Measurements from ENCODE around the gene MTHFD2L. TPM values are rescaled to one million over a fixed set of nuclear protein-coding genes. Genes with fewer than 3 reads are reported as not detected.
"Not testable (repeated sequence)": the region's sequence is repeated elsewhere in the genome, so short reads cannot be mapped to it uniquely, and the experiment has no call there.

Gene MTHFD2L
- total and polyA plus RNA-seq, 5 experiments from 2014 or later, result 5.2 to 14.8 (median 7.8) TPM

GRCh38 chr4:74118600-74119338, 39.1 kb upstream of the MTHFD2L start:
- H3K4me1 Mint-ChIP-seq, result peaks cover 0 to 2% (median 0%) of the 10 kb centered on the region in 4 donors
- POLR2A ChIA-PET, result no interaction called here
- DNase-seq (no peak), ATAC-seq (no peak)
- peaks cover 0 to 7% (median 4%) of the 10 kb centered on the region in 5 donors for H3K27me3 Mint-ChIP-seq
- H3K4me3 Mint-ChIP-seq, result no peak overlapping the region
- H3K36me3 Mint-ChIP-seq, result no peaks in the 10 kb centered on the region
- H3K9me3 Mint-ChIP-seq, result peaks cover 0 to 6% (median 0%) of the 10 kb centered on the region in 9 donors
- no peak overlapping the region for H3K27ac Mint-ChIP-seq

DNA sequence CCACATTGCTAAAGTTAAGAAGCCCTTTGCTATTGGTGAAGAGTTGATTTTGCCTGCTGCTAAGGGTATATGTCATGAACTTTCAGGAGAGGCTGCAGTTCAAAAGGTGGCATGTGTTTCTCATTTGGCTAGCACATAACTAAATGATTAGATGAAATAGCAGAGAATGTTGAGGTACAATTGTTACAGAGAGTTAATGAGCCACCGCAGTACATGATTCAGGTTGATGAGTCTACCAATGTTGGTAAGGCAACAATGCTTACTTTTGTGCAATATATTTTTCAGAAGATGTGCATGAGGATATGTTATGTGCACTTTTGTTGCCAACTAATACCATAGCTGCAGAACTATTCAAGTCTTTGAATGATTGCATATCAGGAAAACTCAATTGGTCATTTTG, 37.8 kb upstream of the MTHFD2L start:
- Mint-ChIP-seq H3K36me3 (no peaks in the 10 kb centered on the region), H3K27me3 (peaks cover 0 to 7% (median 2%) of the 10 kb centered on the region in 5 donors), H3K27ac (no peak overlapping the region), H3K9me3 (peaks cover 0 to 6% (median 0%) of the 10 kb centered on the region in 9 donors), H3K4me1 (peaks cover 0 to 2% (median 0%) of the 10 kb centered on the region in 4 donors), H3K4me3 (no peak overlapping the region)
- ATAC-seq (no peak), DNase-seq (no peak)
- POLR2A ChIA-PET, result no interaction called here

- H3K4me3 Mint-ChIP-seq, result no peak overlapping the region
- H3K27me3 Mint-ChIP-seq, result peaks cover 0 to 7% (median 0%) of the 10 kb centered on the region in 5 donors
- peaks cover 0 to 2% (median 0%) of the 10 kb centered on the region in 4 donors for H3K4me1 Mint-ChIP-seq
- POLR2A ChIA-PET, result no interaction called here
- peaks cover 0 to 6% (median 0%) of the 10 kb centered on the region in 9 donors for H3K9me3 Mint-ChIP-seq
- H3K27ac Mint-ChIP-seq, result peak overlapping the region in 1 of 10 donors; percentile 28
- no peaks in the 10 kb centered on the region for H3K36me3 Mint-ChIP-seq
- no peak for DNase-seq
- ATAC-seq, result no peak
Observed at GRCh38 chr4:74121643-74122579, 36.0 kb upstream of the MTHFD2L start.

DNA sequence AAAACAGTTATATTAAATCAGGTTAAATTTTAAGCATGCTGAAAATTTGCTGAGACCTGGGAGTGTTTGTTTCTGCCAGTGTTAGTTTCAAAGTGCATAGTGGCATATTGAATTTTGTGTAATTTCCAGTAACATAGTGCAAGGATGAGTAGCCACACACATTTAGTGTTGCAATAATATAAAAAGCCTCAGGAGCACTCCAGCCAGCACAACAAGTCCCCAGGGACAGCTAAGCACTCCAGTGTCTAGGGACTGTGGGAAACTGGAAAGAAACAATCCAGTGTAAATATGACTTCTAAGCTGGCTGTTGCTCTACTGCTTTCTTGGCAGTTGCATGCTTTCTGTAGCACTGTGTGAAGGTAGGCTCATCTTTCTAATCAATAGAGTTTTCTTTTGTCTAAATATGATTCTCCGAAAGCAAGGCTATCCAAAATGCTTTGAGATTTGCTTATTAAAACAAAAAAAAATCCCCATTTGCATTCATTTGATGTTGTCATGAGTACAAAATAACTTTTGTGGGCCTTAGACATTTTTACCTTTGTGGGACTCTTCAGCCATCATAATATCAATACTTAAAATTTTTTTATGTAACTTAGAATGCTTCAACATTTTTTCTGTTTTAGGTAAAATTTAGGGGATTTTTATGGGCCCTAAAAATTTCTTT, 34.7 kb upstream of the MTHFD2L start:
- Mint-ChIP-seq H3K4me3 (no peak overlapping the region), H3K4me1 (peaks cover 0 to 2% (median 0%) of the 10 kb centered on the region in 4 donors), H3K27me3 (peaks cover 0 to 7% (median 6%) of the 10 kb centered on the region in 5 donors), H3K36me3 (no peaks in the 10 kb centered on the region), H3K27ac (no peak overlapping the region), H3K9me3 (peaks cover 0 to 6% (median 0%) of the 10 kb centered on the region in 9 donors)
- POLR2A ChIA-PET, result no interaction called here
- DNase-seq, result no peak
- no peak for ATAC-seq

DNA sequence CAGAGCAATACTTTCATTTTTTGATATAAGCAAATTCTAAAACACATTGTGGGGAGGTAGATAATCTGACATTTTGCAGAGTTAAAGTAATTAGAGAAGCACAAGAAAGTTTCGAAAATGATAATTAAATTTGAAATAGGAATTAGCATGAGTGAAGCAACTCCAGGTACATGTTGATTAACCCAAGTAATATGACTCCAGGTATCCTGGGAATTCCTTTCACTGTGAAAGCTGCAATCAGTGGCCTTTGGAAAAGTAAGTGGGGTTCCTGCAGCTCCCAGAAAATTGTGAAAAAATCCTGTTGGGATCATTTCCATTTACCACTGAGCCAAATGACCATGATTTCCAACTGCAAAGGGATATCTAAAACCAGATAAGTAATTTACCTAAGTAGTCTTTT, 32.9 kb upstream of the MTHFD2L start:
- DNase-seq, result no peak

GRCh38 chr4:74127745-74128144, 30.2 kb upstream of the MTHFD2L start:
- POLR2A ChIA-PET, result no interaction called here
- H3K4me1 Mint-ChIP-seq, result no peaks in the 10 kb centered on the region
- H3K27ac Mint-ChIP-seq, result no peak overlapping the region
- ATAC-seq (no peak), DNase-seq (no peak)
- no peak overlapping the region for H3K4me3 Mint-ChIP-seq
- peaks cover 0 to 10% (median 2%) of the 10 kb centered on the region in 5 donors for H3K27me3 Mint-ChIP-seq
- peaks cover 0 to 6% (median 0%) of the 10 kb centered on the region in 9 donors for H3K9me3 Mint-ChIP-seq
- H3K36me3 Mint-ChIP-seq, result peaks cover 0 to 4% (median 0%) of the 10 kb centered on the region in 3 donors

More for the DNA sequence above, 32.9 kb upstream of the MTHFD2L start:
- H3K27ac Mint-ChIP-seq, result no peak overlapping the region
- no peaks in the 10 kb centered on the region for H3K4me1 Mint-ChIP-seq
- no peak overlapping the region for H3K4me3 Mint-ChIP-seq
- no peak for ATAC-seq
- peaks cover 0 to 4% (median 0%) of the 10 kb centered on the region in 3 donors for H3K36me3 Mint-ChIP-seq
- peaks cover 0 to 6% (median 0%) of the 10 kb centered on the region in 9 donors for H3K9me3 Mint-ChIP-seq
- POLR2A ChIA-PET, result no interaction called here
- peaks cover 0 to 10% (median 2%) of the 10 kb centered on the region in 5 donors for H3K27me3 Mint-ChIP-seq

DNA sequence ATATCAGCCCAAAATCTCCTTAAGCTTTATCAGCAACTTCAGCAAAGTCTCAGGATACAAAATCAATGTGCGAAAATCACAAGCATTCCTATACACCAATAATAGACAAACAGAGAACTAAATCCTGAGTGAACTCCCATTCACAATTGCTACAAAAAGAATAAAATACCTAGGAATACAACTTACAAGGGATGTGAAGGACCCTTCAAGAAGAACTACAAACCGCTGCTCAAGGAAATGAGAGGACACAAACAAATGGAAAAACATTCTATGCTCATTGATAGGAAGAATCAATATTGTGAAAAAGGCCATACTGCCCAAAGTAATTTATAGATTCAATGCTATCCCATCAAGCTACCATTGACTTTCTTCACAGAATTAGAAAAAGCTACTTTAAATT, 27.1 kb upstream of the MTHFD2L start:
- H3K4me1 Mint-ChIP-seq, H3K36me3 Mint-ChIP-seq, H3K9me3 Mint-ChIP-seq, H3K27ac Mint-ChIP-seq, H3K4me3 Mint-ChIP-seq, DNase-seq, ATAC-seq, POLR2A ChIA-PET, H3K27me3 Mint-ChIP-seq: not testable (repeated sequence)

DNA sequence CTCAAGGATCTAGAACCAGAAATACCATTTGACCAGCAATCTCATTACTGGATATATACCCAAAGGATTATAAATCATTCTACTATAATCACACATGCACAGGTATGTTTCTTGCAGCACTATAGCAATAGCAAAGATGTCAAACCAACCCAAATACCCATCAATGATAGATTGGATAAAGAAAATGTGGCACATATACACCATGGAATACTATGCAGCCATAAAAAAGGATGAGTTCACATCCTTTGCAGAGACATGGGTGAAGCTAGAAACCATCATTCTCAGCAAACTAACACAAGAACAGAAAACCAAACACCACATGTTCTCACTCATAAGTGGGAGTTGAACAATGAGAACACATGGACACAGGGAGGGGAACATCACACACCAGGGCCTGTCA, 25.7 kb upstream of the MTHFD2L start:
- H3K27ac Mint-ChIP-seq, H3K4me1 Mint-ChIP-seq, ATAC-seq, POLR2A ChIA-PET, H3K4me3 Mint-ChIP-seq, DNase-seq: not testable (repeated sequence)
- Mint-ChIP-seq H3K36me3 (peaks cover 0 to 11% (median 4%) of the 10 kb centered on the region in 3 donors), H3K27me3 (peaks cover 0 to 14% (median 4%) of the 10 kb centered on the region in 5 donors), H3K9me3 (peaks cover 0 to 11% (median 0%) of the 10 kb centered on the region in 9 donors)

GRCh38 chr4:74132944-74133343, 25.0 kb upstream of the MTHFD2L start:
- no peak for ATAC-seq
- Mint-ChIP-seq H3K9me3 (peaks cover 0 to 11% (median 0%) of the 10 kb centered on the region in 9 donors), H3K27me3 (peaks cover 0 to 11% (median 5%) of the 10 kb centered on the region in 5 donors), H3K36me3 (peaks cover 0 to 11% (median 4%) of the 10 kb centered on the region in 3 donors), H3K4me3 (no peak overlapping the region), H3K4me1 (no peaks in the 10 kb centered on the region), H3K27ac (no peak overlapping the region)
- DNase-seq, result no peak
- POLR2A ChIA-PET, result no interaction called here

DNA sequence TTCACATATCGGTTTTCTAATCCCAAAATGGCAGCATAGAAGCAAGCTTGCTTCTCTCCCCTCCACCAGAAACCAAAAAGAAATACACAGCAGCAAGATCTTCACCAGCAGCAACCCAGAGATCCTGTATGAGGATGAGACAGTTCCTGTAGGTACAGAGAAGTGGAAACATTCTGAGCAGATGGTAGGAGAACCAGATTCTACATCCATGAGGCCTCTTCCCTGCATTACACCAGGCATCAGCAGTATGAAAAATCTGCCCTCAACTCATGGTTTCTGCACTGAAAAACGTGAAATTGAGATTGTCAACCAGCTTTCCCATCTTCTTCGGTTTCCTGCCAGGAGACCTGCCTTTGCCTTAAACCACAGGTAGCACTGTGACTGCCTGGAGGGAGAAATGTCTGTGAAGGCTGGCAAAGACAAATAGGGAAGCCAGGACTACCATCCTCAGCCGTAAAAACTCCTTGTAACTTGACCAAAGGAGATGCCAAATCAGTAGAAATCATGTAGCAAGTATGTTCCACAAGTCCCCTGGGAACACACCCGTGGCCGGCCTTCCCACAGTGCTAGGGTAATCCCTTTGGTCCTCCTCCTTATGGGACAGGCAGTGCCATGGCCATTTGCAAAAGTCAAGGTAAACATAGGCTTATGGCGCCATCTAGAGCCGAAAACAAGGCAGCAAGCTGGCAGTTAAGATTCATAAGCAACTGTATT, 24.0 kb upstream of the MTHFD2L start:
- Mint-ChIP-seq H3K9me3 (peaks cover 0 to 11% (median 0%) of the 10 kb centered on the region in 9 donors), H3K4me3 (no peak overlapping the region), H3K27ac (no peak overlapping the region), H3K27me3 (peaks cover 3 to 15% (median 8%) of the 10 kb centered on the region in 5 donors), H3K4me1 (no peaks in the 10 kb centered on the region), H3K36me3 (peaks cover 0 to 11% (median 4%) of the 10 kb centered on the region in 3 donors)
- POLR2A ChIA-PET, result no interaction called here
- no peak for ATAC-seq
- peak in 8 of 10 donors; percentile 4 to 37 (median 12) for DNase-seq

- peaks cover 0 to 11% (median under 1%) of the 10 kb centered on the region in 3 donors for H3K36me3 Mint-ChIP-seq
- H3K27me3 Mint-ChIP-seq, result peaks cover 3 to 11% (median 8%) of the 10 kb centered on the region in 5 donors
- no peak for ATAC-seq
- H3K9me3 Mint-ChIP-seq, result peaks cover 0 to 11% (median 0%) of the 10 kb centered on the region in 9 donors
- H3K4me1 Mint-ChIP-seq, result no peaks in the 10 kb centered on the region
- no peak for DNase-seq
- H3K27ac Mint-ChIP-seq, result no peak overlapping the region
- H3K4me3 Mint-ChIP-seq, result no peak overlapping the region
- POLR2A ChIA-PET, result no interaction called here
Observed at GRCh38 chr4:74134500-74134852, 23.4 kb upstream of the MTHFD2L start.

- ATAC-seq, result no peak
- H3K9me3 Mint-ChIP-seq, result peaks cover 3 to 17% (median 10%) of the 10 kb centered on the region in 9 donors
- no peak overlapping the region for H3K4me3 Mint-ChIP-seq
- H3K4me1 Mint-ChIP-seq, result no peaks in the 10 kb centered on the region
- POLR2A ChIA-PET, result no interaction called here
- H3K27me3 Mint-ChIP-seq, result peaks cover 11 to 41% (median 27%) of the 10 kb centered on the region in 5 donors
- H3K36me3 Mint-ChIP-seq, result peaks cover 0 to 12% (median 0%) of the 10 kb centered on the region in 3 donors
- H3K27ac Mint-ChIP-seq, result no peak overlapping the region
- no peak for DNase-seq
Observed at GRCh38 chr4:74146581-74147129, 11.3 kb upstream of the MTHFD2L start.
